ENCODE data around the gene RND3. TPM values are rescaled to one million over a fixed set of nuclear protein-coding genes. Genes with fewer than 3 reads are reported as not detected.

The RND3 gene
- polyA plus RNA-seq, 1 experiment = 627 TPM

GRCh38 chr2:150477347-150477746 is 10.1 kb downstream of the RND3 start:
- ChIA-PET CTCF (interaction anchor here (0.7 to 1.7 kb wide), 3 partner anchors 204 to 880 kb away, joined by 3 to 5 read pairs (median 4); no protein-coding TSS in a partner anchor), POLR2A (interaction anchor here (0.7 to 1.9 kb wide), 4 partner anchors 10 to 285 kb away, joined by 3 to 9 read pairs (median 4); no protein-coding TSS in a partner anchor)
- DNase-seq (ENCODE audit: low read depth, low spot score) = no peak
- TF ChIP-seq, protein P1, sequence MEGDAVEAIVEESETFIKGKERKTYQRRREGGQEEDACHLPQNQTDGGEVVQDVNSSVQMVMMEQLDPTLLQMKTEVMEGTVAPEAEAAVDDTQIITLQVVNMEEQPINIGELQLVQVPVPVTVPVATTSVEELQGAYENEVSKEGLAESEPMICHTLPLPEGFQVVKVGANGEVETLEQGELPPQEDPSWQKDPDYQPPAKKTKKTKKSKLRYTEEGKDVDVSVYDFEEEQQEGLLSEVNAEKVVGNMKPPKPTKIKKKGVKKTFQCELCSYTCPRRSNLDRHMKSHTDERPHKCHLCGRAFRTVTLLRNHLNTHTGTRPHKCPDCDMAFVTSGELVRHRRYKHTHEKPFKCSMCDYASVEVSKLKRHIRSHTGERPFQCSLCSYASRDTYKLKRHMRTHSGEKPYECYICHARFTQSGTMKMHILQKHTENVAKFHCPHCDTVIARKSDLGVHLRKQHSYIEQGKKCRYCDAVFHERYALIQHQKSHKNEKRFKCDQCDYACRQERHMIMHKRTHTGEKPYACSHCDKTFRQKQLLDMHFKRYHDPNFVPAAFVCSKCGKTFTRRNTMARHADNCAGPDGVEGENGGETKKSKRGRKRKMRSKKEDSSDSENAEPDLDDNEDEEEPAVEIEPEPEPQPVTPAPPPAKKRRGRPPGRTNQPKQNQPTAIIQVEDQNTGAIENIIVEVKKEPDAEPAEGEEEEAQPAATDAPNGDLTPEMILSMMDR (IDR thresholded peaks at IDR 0.05; ENCODE audit: low read depth, low read length) = no peak
- peak overlapping the region; percentile 40 for H3K27ac ChIP-seq (ENCODE audit: low read depth, low read length)
- H3K4me3 ChIP-seq (ENCODE audit: low read depth, low read length) = peak overlapping the region; percentile 94
- no peaks in the 10 kb centered on the region for H3K27me3 ChIP-seq (ENCODE audit: control insufficient read depth, insufficient read depth, low read length)
- H3K9me3 ChIP-seq (ENCODE audit: control insufficient read depth, insufficient read depth, low read length) = no peaks in the 10 kb centered on the region

GRCh38 chr2:150476809-150477302 is 10.6 kb downstream of the RND3 start:
- POLR2A ChIA-PET = interaction anchor here (0.6 to 1.9 kb wide), 5 partner anchors 8 to 212 kb away, joined by 3 to 9 read pairs (median 6); no protein-coding TSS in a partner anchor
- CTCF ChIA-PET = interaction anchor here (0.7 to 2.1 kb wide), 3 partner anchors 205 to 882 kb away, joined by 3 to 8 read pairs (median 5); no protein-coding TSS in a partner anchor
- Histone ChIP-seq H3K9me3 (ENCODE audit: control insufficient read depth, insufficient read depth, low read length) (no peaks in the 10 kb centered on the region), H3K4me3 (ENCODE audit: low read depth, low read length) (peak overlapping the region; percentile 94), H3K27ac (ENCODE audit: low read depth, low read length) (peak overlapping the region; percentile 40), H3K27me3 (ENCODE audit: control insufficient read depth, insufficient read depth, low read length) (no peaks in the 10 kb centered on the region)
- TF ChIP-seq, protein P1 (IDR thresholded peaks at IDR 0.05; ENCODE audit: low read depth, low read length) = no peak
- no peak for DNase-seq (ENCODE audit: low read depth, low spot score)

GRCh38 chr2:150476286-150476685 is 11.2 kb downstream of the RND3 start:
- CTCF ChIA-PET = interaction anchor here (0.8 to 2.1 kb wide), 2 partner anchors 762 to 881 kb away, joined by 4 to 8 read pairs; no protein-coding TSS in a partner anchor
- peak overlapping the region; percentile 94 for H3K4me3 ChIP-seq (ENCODE audit: low read depth, low read length)

GRCh38 chr2:150475479-150476250 is 11.8 kb downstream of the RND3 start:
- CTCF ChIA-PET = interaction anchor here (0.8 to 2.1 kb wide), 2 partner anchors 763 to 880 kb away, joined by 4 to 8 read pairs; no protein-coding TSS in a partner anchor

More at GRCh38 chr2:150476286-150476685, 11.2 kb downstream of the RND3 start:
- POLR2A ChIA-PET = interaction anchor here (0.6 to 1.9 kb wide), 6 partner anchors 9 to 782 kb away, joined by 3 to 9 read pairs (median 5); no protein-coding TSS in a partner anchor
- no peaks in the 10 kb centered on the region for H3K27me3 ChIP-seq (ENCODE audit: control insufficient read depth, insufficient read depth, low read length)
- TF ChIP-seq, protein P1 (IDR thresholded peaks at IDR 0.05; ENCODE audit: low read depth, low read length) = no peak
- no peaks in the 10 kb centered on the region for H3K9me3 ChIP-seq (ENCODE audit: control insufficient read depth, insufficient read depth, low read length)
- H3K27ac ChIP-seq (ENCODE audit: low read depth, low read length) = no peak overlapping the region
- DNase-seq (ENCODE audit: low read depth, low spot score) = no peak

More at GRCh38 chr2:150475479-150476250, 11.8 kb downstream of the RND3 start:
- no peaks in the 10 kb centered on the region for H3K9me3 ChIP-seq (ENCODE audit: control insufficient read depth, insufficient read depth, low read length)
- H3K27me3 ChIP-seq (ENCODE audit: control insufficient read depth, insufficient read depth, low read length) = no peaks in the 10 kb centered on the region
- TF ChIP-seq, protein P1 (IDR thresholded peaks at IDR 0.05; ENCODE audit: low read depth, low read length) = no peak
- POLR2A ChIA-PET = interaction anchor here (1.0 to 1.9 kb wide), 4 partner anchors 9 to 782 kb away, joined by 3 to 9 read pairs (median 6); no protein-coding TSS in a partner anchor
- DNase-seq (ENCODE audit: low read depth, low spot score) = no peak
- H3K27ac ChIP-seq (ENCODE audit: low read depth, low read length) = no peak overlapping the region
- peak overlapping the region; percentile 38 for H3K4me3 ChIP-seq (ENCODE audit: low read depth, low read length)
